Measurements from ENCODE around the gene ATP13A3.
"Not testable (repeated sequence)": the region's sequence is repeated elsewhere in the genome, so short reads cannot be mapped to it uniquely, and the experiment has no call there.

ATP13A3 gene

GRCh38 chr3:194512895-194513601, 26.2 kb upstream of the ATP13A3 start:
- Mint-ChIP-seq H3K4me3 (no peak overlapping the region), H3K4me1 (no peaks in the 10 kb centered on the region), H3K36me3 (ENCODE audit: insufficient read depth) (no peaks in the 10 kb centered on the region), H3K27ac (ENCODE audit: low read depth) (no peak overlapping the region), H3K9me3 (no peaks in the 10 kb centered on the region), H3K27me3 (peaks cover 12% of the 10 kb centered on the region)
- DNase-seq (ENCODE audit: low spot score in 2 of 2) (no peak), ATAC-seq (replicated peaks; ENCODE audit: extremely low read depth, poor library complexity, severe bottlenecking) (no peak)

GRCh38 chr3:194508491-194509453, 22.0 kb upstream of the ATP13A3 start:
- Mint-ChIP-seq H3K4me1 (no peaks in the 10 kb centered on the region), H3K4me3 (no peak overlapping the region), H3K27ac (ENCODE audit: low read depth) (no peak overlapping the region), H3K27me3 (no peaks in the 10 kb centered on the region), H3K9me3 (no peaks in the 10 kb centered on the region), H3K36me3 (ENCODE audit: insufficient read depth) (no peaks in the 10 kb centered on the region)
- DNase-seq (ENCODE audit: low spot score in 2 of 2): no peak
- no peak for ATAC-seq (replicated peaks; ENCODE audit: extremely low read depth, poor library complexity, severe bottlenecking)

DNA sequence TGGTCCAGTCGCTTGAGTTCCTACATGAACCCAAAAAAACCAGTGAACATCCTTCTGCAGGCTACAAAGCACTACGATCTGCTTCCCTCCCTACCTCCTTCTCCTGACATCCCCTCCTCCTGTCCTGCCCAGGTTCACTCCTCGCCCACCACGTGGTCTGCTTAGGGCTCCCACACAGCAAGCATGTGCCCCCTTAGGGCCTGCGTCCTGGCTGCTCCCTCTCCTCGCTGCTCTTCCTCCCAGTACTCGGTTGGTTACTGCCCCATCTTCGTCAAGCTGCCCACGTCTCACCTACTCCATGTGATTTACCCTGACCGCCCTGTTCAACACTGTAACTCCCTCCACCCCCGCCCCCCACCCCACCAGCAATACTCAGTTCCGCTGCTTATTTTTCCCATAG, 20.8 kb upstream of the ATP13A3 start:
- Mint-ChIP-seq H3K27me3 (no peaks in the 10 kb centered on the region), H3K36me3 (ENCODE audit: insufficient read depth) (no peaks in the 10 kb centered on the region), H3K4me3 (no peak overlapping the region), H3K9me3 (no peaks in the 10 kb centered on the region), H3K4me1 (no peaks in the 10 kb centered on the region), H3K27ac (ENCODE audit: low read depth) (no peak overlapping the region)
- ATAC-seq (replicated peaks; ENCODE audit: extremely low read depth, poor library complexity, severe bottlenecking): no peak
- DNase-seq (ENCODE audit: low spot score in 2 of 2): no peak

DNA sequence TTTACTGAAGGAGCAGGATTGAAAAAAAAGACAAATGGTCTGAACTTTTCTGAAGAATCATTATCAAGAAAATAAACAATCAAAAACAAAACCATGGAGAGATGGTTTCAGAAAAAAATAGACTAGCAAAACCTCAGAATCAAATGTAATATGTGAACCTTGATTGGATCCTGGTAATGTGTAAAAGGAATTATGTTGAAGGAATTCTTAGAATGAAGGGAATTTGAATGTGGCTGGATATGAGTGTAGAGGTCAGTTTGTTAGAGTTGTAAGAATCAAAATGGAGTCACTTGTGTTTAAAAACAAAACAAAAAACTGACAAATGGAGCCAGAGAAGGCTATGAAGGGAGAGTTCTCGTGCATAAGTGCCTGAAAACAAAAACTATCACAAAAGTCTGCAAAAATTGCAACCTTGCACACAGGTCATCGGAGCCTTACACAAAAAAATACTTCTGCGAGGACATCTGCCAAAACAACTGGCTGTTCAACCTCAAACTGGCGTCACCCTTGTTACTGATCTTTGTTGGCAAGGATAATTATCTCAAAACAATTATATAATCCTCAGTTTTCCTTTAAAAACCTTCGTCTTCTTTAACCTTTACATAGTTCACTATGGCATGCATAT, 19.1 kb upstream of the ATP13A3 start:
- ATAC-seq (replicated peaks; ENCODE audit: extremely low read depth, poor library complexity, severe bottlenecking) (no peak), DNase-seq (ENCODE audit: low spot score in 2 of 2) (no peak)
- Mint-ChIP-seq H3K27me3 (no peaks in the 10 kb centered on the region), H3K4me1 (no peaks in the 10 kb centered on the region), H3K27ac (ENCODE audit: low read depth) (no peak overlapping the region), H3K4me3 (no peak overlapping the region), H3K9me3 (no peaks in the 10 kb centered on the region), H3K36me3 (ENCODE audit: insufficient read depth) (no peaks in the 10 kb centered on the region)

GRCh38 chr3:194504861-194505260, 18.1 kb upstream of the ATP13A3 start:
- no peak for DNase-seq (ENCODE audit: low spot score in 2 of 2)
- Mint-ChIP-seq H3K36me3 (ENCODE audit: insufficient read depth) (no peaks in the 10 kb centered on the region), H3K4me1 (no peaks in the 10 kb centered on the region), H3K4me3 (no peak overlapping the region), H3K27ac (ENCODE audit: low read depth) (no peak overlapping the region), H3K27me3 (no peaks in the 10 kb centered on the region), H3K9me3 (no peaks in the 10 kb centered on the region)
- ATAC-seq (replicated peaks; ENCODE audit: extremely low read depth, poor library complexity, severe bottlenecking): no peak

- Mint-ChIP-seq H3K4me3 (no peak overlapping the region), H3K36me3 (ENCODE audit: insufficient read depth) (no peaks in the 10 kb centered on the region), H3K27me3 (no peaks in the 10 kb centered on the region), H3K27ac (ENCODE audit: low read depth) (no peak overlapping the region), H3K4me1 (no peaks in the 10 kb centered on the region), H3K9me3 (no peaks in the 10 kb centered on the region)
- DNase-seq (ENCODE audit: low spot score in 2 of 2) (no peak), ATAC-seq (replicated peaks; ENCODE audit: extremely low read depth, poor library complexity, severe bottlenecking) (no peak)
Observed at GRCh38 chr3:194504146-194504545, 17.3 kb upstream of the ATP13A3 start.

- no peaks in the 10 kb centered on the region for H3K9me3 Mint-ChIP-seq
Observed at GRCh38 chr3:194503081-194503531, 16.3 kb upstream of the ATP13A3 start.

DNA sequence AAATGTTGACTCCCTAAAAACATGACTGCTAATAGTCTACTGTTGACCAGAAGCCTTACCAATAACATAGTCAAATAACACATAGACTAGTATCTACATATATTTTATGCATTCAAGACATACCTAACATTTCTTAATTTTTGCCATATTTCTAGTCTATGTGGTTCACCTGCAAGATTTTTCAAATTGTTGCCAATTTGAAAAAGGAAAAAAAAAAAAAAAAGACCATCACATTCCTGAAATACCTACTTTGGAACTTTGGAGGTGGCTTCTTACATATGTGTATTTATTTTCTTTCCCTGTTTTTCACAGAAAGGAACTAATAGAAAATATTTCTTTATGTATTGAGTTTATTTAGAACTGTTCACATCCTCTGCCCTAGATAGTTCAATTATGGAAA, 13.4 kb upstream of the ATP13A3 start:
- Mint-ChIP-seq H3K27ac (ENCODE audit: low read depth) (no peak overlapping the region), H3K27me3 (no peaks in the 10 kb centered on the region), H3K4me3 (no peak overlapping the region), H3K9me3 (no peaks in the 10 kb centered on the region), H3K36me3 (ENCODE audit: insufficient read depth) (peaks cover 1% of the 10 kb centered on the region), H3K4me1 (no peaks in the 10 kb centered on the region)
- DNase-seq (ENCODE audit: low spot score in 2 of 2) (no peak), ATAC-seq (replicated peaks; ENCODE audit: extremely low read depth, poor library complexity, severe bottlenecking) (no peak)

More at GRCh38 chr3:194503081-194503531, 16.3 kb upstream of the ATP13A3 start:
- no peak for ATAC-seq (replicated peaks; ENCODE audit: extremely low read depth, poor library complexity, severe bottlenecking)
- Mint-ChIP-seq H3K36me3 (ENCODE audit: insufficient read depth) (no peaks in the 10 kb centered on the region), H3K27me3 (no peaks in the 10 kb centered on the region), H3K4me3 (no peak overlapping the region), H3K27ac (ENCODE audit: low read depth) (no peak overlapping the region), H3K4me1 (no peaks in the 10 kb centered on the region)
- no peak for DNase-seq (ENCODE audit: low spot score in 2 of 2)

DNA sequence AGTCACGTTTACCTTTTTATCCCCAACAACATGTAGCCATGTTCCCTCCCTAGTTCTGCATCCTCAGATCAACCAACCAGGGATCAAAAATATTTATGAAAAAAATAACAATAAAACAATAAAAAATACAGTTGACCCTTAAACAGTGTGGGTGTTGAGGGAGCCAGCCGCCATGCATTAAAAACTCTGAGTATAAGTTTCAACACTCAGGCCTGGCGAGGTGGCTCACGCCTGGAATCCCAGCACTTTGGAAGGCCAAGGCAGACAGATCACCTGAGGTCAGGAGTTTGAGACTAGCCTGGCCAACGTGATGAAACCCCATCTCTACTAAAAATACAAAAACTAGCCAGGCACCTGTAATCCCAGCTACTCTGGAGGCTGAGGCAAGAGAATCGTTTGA, 12.7 kb upstream of the ATP13A3 start:
- not testable (repeated sequence) for ATAC-seq (replicated peaks; ENCODE audit: extremely low read depth, poor library complexity, severe bottlenecking); H3K9me3 Mint-ChIP-seq; H3K27me3 Mint-ChIP-seq; H3K4me3 Mint-ChIP-seq; H3K36me3 Mint-ChIP-seq (ENCODE audit: insufficient read depth); DNase-seq (ENCODE audit: low spot score in 2 of 2); H3K4me1 Mint-ChIP-seq; H3K27ac Mint-ChIP-seq (ENCODE audit: low read depth)

DNA sequence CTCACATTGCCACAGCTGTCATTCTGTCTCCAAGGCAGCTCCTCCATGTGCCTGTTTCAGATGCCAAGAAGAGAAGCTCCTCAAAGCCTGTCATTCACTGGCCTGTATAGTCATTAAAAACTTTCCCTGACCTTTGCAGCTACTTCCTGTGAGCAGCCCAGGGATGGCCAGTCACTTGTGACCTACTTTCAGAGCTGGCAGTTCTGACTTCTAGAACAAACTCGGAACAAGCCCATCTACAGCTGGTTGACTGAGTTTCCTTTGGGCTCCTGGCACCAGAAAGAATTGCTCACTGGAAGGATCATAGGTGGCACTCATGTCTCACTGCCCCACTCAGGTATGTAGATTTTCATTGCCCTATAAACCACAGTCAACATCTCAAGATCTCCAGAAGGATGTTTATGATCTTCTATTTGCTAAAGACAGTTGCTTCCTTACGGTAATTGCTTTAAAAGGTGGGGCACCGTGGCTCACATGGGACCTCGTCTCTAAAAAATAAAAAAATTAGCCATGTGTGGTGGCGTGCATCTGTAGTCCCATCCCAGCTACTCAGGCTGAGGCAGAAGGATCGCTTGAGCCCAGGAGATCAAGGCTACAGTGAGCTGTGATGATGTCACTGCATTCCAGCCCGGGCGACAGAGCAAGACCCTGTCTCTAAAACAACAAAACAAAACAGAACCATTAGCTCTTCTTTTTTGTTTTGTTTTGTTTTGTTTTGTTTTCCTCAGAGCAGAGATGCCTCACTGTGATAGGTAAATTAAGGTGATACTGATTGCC, 11.2 kb upstream of the ATP13A3 start:
- Mint-ChIP-seq H3K27ac (ENCODE audit: low read depth) (no peak overlapping the region), H3K4me3 (no peak overlapping the region), H3K4me1 (no peaks in the 10 kb centered on the region), H3K9me3 (no peaks in the 10 kb centered on the region), H3K27me3 (no peaks in the 10 kb centered on the region), H3K36me3 (ENCODE audit: insufficient read depth) (peaks cover 1% of the 10 kb centered on the region)
- no peak for DNase-seq (ENCODE audit: low spot score in 2 of 2)
- no peak for ATAC-seq (replicated peaks; ENCODE audit: extremely low read depth, poor library complexity, severe bottlenecking)

- Mint-ChIP-seq H3K36me3 (ENCODE audit: insufficient read depth) (peaks cover 1% of the 10 kb centered on the region), H3K9me3 (no peaks in the 10 kb centered on the region), H3K27me3 (no peaks in the 10 kb centered on the region), H3K27ac (ENCODE audit: low read depth) (no peak overlapping the region), H3K4me3 (no peak overlapping the region), H3K4me1 (no peaks in the 10 kb centered on the region)
- DNase-seq (ENCODE audit: low spot score in 2 of 2) (no peak), ATAC-seq (replicated peaks; ENCODE audit: extremely low read depth, poor library complexity, severe bottlenecking) (no peak)
Observed at GRCh38 chr3:194496217-194496919, 9.6 kb upstream of the ATP13A3 start.

GRCh38 chr3:194494951-194495374, 8.2 kb upstream of the ATP13A3 start:
- peaks cover 1% of the 10 kb centered on the region for H3K36me3 Mint-ChIP-seq (ENCODE audit: insufficient read depth)
- H3K4me3 Mint-ChIP-seq: no peak overlapping the region
- no peaks in the 10 kb centered on the region for H3K9me3 Mint-ChIP-seq
- no peak overlapping the region for H3K27ac Mint-ChIP-seq (ENCODE audit: low read depth)
- ATAC-seq (replicated peaks; ENCODE audit: extremely low read depth, poor library complexity, severe bottlenecking) (no peak), DNase-seq (ENCODE audit: low spot score in 2 of 2) (no peak)
- no peaks in the 10 kb centered on the region for H3K4me1 Mint-ChIP-seq
- H3K27me3 Mint-ChIP-seq: no peaks in the 10 kb centered on the region
